Keratinocyte (primary cell): ENCODE data around the gene GAB1. TPM values are rescaled to one million over a fixed set of nuclear protein-coding genes. Genes with fewer than 3 reads are reported as not detected.

Experiments
- DNase-seq: peaks from one replicate; pipeline ENCODE4 v3.0.0-alpha.2; 2011; ENCODE audit warnings: low read depth, missing footprints, low spot score
- FAIRE-seq: peaks from 2 replicates; lab custom pipeline; 2011; peaks lifted over from hg19 to GRCh38; lab: Jason Lieb, UNC
- H2AFZ ChIP-seq: 2 replicates; pipeline ENCODE4 v1.6.0; 2012; ENCODE audit warnings: low read length, control low read depth, inconsistent platforms; ENCODE audit not compliant: control insufficient read depth
- H3K27ac ChIP-seq: 2 replicates; pipeline ENCODE4 v1.5.1; 2011; ENCODE audit warnings: low read length; ENCODE audit not compliant: control insufficient read depth, insufficient read depth
- H3K27me3 ChIP-seq: 3 replicates; pipeline ENCODE4 v1.6.0; 2011; ENCODE audit warnings: low read length; ENCODE audit not compliant: control insufficient read depth, insufficient read depth; ENCODE audit errors: extremely low read depth
- H3K36me3 ChIP-seq, 2 experiments: 2 replicates in 1 of 2; 3 replicates in 1 of 2; pipeline ENCODE4 v1.5.1; 2011; ENCODE audit warnings: low read length in 2 of 2, mild to moderate bottlenecking in 1 of 2; ENCODE audit not compliant: control insufficient read depth in 2 of 2, insufficient read depth in 2 of 2; ENCODE audit errors: extremely low read depth in 1 of 2
- H3K4me1 ChIP-seq: 3 replicates; pipeline ENCODE4 v1.5.1; 2011; ENCODE audit warnings: low read length; ENCODE audit not compliant: control insufficient read depth, insufficient read depth; ENCODE audit errors: extremely low read depth
- H3K4me2 ChIP-seq: 3 replicates; pipeline ENCODE4 v1.6.0; 2011; ENCODE audit warnings: low read depth, low read length; ENCODE audit not compliant: control insufficient read depth, insufficient read depth; ENCODE audit errors: extremely low read depth
- H3K4me3 ChIP-seq, 3 experiments: fragments of 200-600 bp in 1 of 3; sonication (generic) in 1 of 3; 2 replicates in 2 of 3; 3 replicates in 1 of 3; pipeline ENCODE4 v1.5.1; 2011 to 2016; ENCODE audit warnings: low read length in 3 of 3, mild to moderate bottlenecking in 3 of 3, control low read depth in 2 of 3, inconsistent platforms in 1 of 3, low read depth in 1 of 3, mixed read lengths in 1 of 3, mixed run types in 1 of 3, moderate library complexity in 1 of 3; ENCODE audit not compliant: control insufficient read depth in 2 of 3, insufficient read depth in 2 of 3; ENCODE audit errors: extremely low read depth in 1 of 3
- H3K79me2 ChIP-seq: 2 replicates; pipeline ENCODE4 v1.6.0; 2012; ENCODE audit warnings: low read length; ENCODE audit not compliant: control insufficient read depth, insufficient read depth
- H3K9ac ChIP-seq: 3 replicates; pipeline ENCODE4 v1.6.0; 2011; ENCODE audit warnings: low read length; ENCODE audit not compliant: control insufficient read depth, insufficient read depth; ENCODE audit errors: extremely low read depth
- H3K9me1 ChIP-seq: 3 replicates; pipeline ENCODE4 v1.6.0; 2011; ENCODE audit warnings: low read length; ENCODE audit not compliant: control insufficient read depth, insufficient read depth; ENCODE audit errors: extremely low read depth
- H3K9me3 ChIP-seq: 2 replicates; pipeline ENCODE4 v1.5.1; 2012; ENCODE audit warnings: low read depth, low read length; ENCODE audit not compliant: control insufficient read depth
- H4K20me1 ChIP-seq: 3 replicates; pipeline ENCODE4 v1.6.0; 2011; ENCODE audit warnings: low read length; ENCODE audit not compliant: control insufficient read depth, insufficient read depth; ENCODE audit errors: extremely low read depth
- EZH2 ChIP-seq: IDR thresholded peaks from one replicate; pipeline ENCODE4 v1.6.1; 2012; ENCODE audit warnings: inconsistent platforms, mild to moderate bottlenecking, low read length, moderate library complexity
- dilution Hi-C: fragments of 300-500 bp; cut with MboI; formaldehyde crosslinking; loops from one replicate; pipeline ENCODE4 v1.7.0; 2020; ENCODE audit warnings: low sequenced_read_pairs; ENCODE audit not compliant: extremely low pct_ligation_motif_present
- polyA minus RNA-seq, 3 experiments: library from RNA; depleted of rRNA, polyadenylated mRNA; stranded (reverse); fragments of >200 nt; gene quantifications; 1 replicate in 1 of 3; 2 replicates in 1 of 3; 3 replicates in 1 of 3; pipeline ENCODE4 v1.2.3, GENCODE V29; 2011
- polyA plus RNA-seq, 5 experiments: library from polyadenylated mRNA; depleted of rRNA in 3 of 5; stranded (reverse) in 3 of 5; stranded (forward) in 1 of 5; unstranded in 1 of 5; fragments of >200 nt; gene quantifications; 1 replicate in 1 of 5; 2 replicates in 3 of 5; 3 replicates in 1 of 5; pipeline versions ENCODE4 v1.2.1 to v1.2.3, GENCODE V29; 2011 to 2012; ENCODE audit warnings: missing spikeins in 2 of 5, low read depth in 1 of 5, low replicate concordance in 1 of 5
- TF ChIP-seq, protein P1 (sequence below), 3 experiments: IDR thresholded peaks in 1 of 3; conservative IDR thresholded peaks in 1 of 3; optimal IDR thresholded peaks in 1 of 3; 2 replicates in 2 of 3; 3 replicates in 1 of 3; pipeline versions ENCODE3 to v1.5.1; 2011; ENCODE audit warnings: low read length in 3 of 3, mild to moderate bottlenecking in 3 of 3, moderate library complexity in 2 of 3, control low read depth in 1 of 3, inconsistent platforms in 1 of 3; ENCODE audit not compliant: insufficient read depth in 2 of 3; ENCODE audit errors: extremely low read depth in 1 of 3

GAB1 gene
- polyA plus RNA-seq (10.0 to 11.0 TPM (median 10.1 TPM) in 3 replicates), polyA minus RNA-seq (8.4 to 28.2 TPM (median 17.5 TPM) in 3 replicates)
- 25.5 TPM for polyA plus RNA-seq (2011; ENCODE audit: low read depth)
- 4.4 and 9.5 TPM in 2 replicates for polyA plus RNA-seq (2011; cell fraction: cytosol; rRNA removed)
- 17.9 and 22.6 TPM in 2 replicates for polyA plus RNA-seq (2011; cell fraction: nucleus; rRNA removed)
- polyA plus RNA-seq (2012; ENCODE audit: low replicate concordance): 5.8 and 13.5 TPM in 2 replicates
- polyA minus RNA-seq (2011; cell fraction: cytosol; rRNA and poly(A)+ RNA removed): 9.4 TPM
- polyA minus RNA-seq (2011; cell fraction: nucleus; rRNA and poly(A)+ RNA removed): 21.0 and 38.9 TPM in 2 replicates

DNA sequence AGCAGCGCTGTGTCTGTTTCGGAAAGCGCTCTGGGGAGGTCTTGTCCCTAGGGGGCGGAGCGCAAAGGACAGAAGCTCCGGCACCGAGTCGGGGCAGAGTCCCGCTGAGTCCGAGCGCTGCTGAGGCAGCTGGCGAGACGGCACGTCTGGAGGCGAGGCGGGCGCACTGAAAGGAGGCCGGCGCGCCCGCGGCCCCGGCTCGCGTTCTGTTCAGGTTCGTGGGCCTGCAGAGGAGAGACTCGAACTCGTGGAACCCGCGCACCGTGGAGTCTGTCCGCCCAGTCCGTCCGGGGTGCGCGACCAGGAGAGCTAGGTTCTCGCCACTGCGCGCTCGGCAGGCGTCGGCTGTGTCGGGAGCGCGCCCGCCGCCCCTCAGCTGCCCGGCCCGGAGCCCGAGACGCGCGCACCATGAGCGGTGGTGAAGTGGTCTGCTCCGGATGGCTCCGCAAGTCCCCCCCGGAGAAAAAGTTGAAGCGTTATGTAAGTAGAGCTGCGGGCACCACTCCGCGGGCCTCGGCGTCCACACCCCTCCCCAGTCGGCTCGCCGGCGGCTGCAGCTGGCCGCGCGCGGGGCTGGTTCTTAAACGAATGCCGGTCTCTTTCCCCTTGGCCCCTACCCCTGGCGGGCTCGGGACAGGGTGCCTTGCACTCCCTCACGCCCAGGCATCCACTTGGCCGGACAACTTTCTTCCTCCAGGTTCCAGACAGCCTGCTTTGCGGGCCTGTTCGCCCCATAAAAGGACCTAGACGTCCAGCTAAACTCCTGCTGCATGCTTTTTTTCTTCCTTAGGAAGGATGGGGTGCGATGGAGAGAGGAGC is at the start of gene GAB1:
Gene GAB1, plus strand, starts transcription at position 96 of the 819 bp plus-strand sequence. Its CDS starts 313 bp downstream, at position 409.
- no peaks in the 10 kb centered on the region for H3K9me1 ChIP-seq
- peak within 1 kb of the TSS; percentile 87 to 93 (median 92) for H3K4me3 ChIP-seq
- peaks cover 9% of the 10 kb centered on the region for H3K4me1 ChIP-seq
- FAIRE-seq (no peak), DNase-seq (no peak)
- peak within 1 kb of the TSS; percentile 92 for H3K4me2 ChIP-seq
- no peaks in the 10 kb centered on the region for H3K27me3 ChIP-seq
- no peaks in the 10 kb centered on the region for H4K20me1 ChIP-seq
- H3K36me3 ChIP-seq: no peaks in the 10 kb centered on the region
- TF ChIP-seq, protein P1, sequence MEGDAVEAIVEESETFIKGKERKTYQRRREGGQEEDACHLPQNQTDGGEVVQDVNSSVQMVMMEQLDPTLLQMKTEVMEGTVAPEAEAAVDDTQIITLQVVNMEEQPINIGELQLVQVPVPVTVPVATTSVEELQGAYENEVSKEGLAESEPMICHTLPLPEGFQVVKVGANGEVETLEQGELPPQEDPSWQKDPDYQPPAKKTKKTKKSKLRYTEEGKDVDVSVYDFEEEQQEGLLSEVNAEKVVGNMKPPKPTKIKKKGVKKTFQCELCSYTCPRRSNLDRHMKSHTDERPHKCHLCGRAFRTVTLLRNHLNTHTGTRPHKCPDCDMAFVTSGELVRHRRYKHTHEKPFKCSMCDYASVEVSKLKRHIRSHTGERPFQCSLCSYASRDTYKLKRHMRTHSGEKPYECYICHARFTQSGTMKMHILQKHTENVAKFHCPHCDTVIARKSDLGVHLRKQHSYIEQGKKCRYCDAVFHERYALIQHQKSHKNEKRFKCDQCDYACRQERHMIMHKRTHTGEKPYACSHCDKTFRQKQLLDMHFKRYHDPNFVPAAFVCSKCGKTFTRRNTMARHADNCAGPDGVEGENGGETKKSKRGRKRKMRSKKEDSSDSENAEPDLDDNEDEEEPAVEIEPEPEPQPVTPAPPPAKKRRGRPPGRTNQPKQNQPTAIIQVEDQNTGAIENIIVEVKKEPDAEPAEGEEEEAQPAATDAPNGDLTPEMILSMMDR (optimal IDR thresholded peaks at IDR 0.05 in 1 of 3, IDR thresholded peaks at IDR 0.05 in 1 of 3, conservative IDR thresholded peaks at IDR 0.05 in 1 of 3; ENCODE audit: extremely low read depth in 1 of 3, insufficient read depth in 2 of 3, low read length in 3 of 3): peak in 1 of 3 experiments; percentile 37
- no peak for TF ChIP-seq EZH2
- H3K27ac ChIP-seq: peak within 1 kb of the TSS; percentile 77
- dilution Hi-C loops: no loop called here
- peaks cover 46% of the 10 kb centered on the region for H3K79me2 ChIP-seq
- no peaks in the 10 kb centered on the region for H3K9me3 ChIP-seq
- H3K9ac ChIP-seq: peak within 1 kb of the TSS; percentile 87
- peak within 1 kb of the TSS; percentile 90 for H2AFZ ChIP-seq

DNA sequence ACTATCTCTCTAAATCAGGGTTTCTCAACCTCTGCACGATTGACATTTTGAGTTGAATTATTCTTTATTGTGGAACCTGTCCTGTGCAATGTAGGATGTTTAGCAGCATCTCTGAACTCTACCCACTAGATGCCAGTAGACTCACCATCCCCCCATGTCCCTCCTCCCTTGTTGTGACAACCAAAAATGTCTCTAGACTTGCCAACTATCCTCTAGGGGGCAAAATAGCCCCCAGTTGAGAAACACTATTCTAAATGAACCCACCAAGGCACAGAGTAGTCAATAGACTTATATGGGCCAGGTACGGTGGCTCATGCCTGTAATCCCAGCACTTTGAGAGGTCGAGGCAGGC is 49.1 kb upstream of the GAB1 start:
- TF ChIP-seq, protein P1 (optimal IDR thresholded peaks at IDR 0.05 in 1 of 3, IDR thresholded peaks at IDR 0.05 in 1 of 3, conservative IDR thresholded peaks at IDR 0.05 in 1 of 3; ENCODE audit: extremely low read depth in 1 of 3, insufficient read depth in 2 of 3, low read length in 3 of 3): peak in 1 of 3 experiments; percentile 10
- no peak for TF ChIP-seq EZH2
- Histone ChIP-seq H3K4me3 (no peak overlapping the region), H3K9me3 (no peaks in the 10 kb centered on the region), H3K27ac (peak overlapping the region; percentile 90), H3K79me2 (no peaks in the 10 kb centered on the region), H3K4me1 (peaks cover 30% of the 10 kb centered on the region), H3K9me1 (no peaks in the 10 kb centered on the region), H3K27me3 (no peaks in the 10 kb centered on the region), H4K20me1 (no peaks in the 10 kb centered on the region), H3K9ac (no peak overlapping the region), H2AFZ (no peak overlapping the region), H3K4me2 (peak overlapping the region; percentile 88), H3K36me3 (no peaks in the 10 kb centered on the region)
- DNase-seq (no peak), FAIRE-seq (no peak)
- dilution Hi-C loops: no loop called here
